G401.6 (cell line): ENCODE data around the gene OR52B2.

ENCODE experiments used
- FAIRE-seq: peaks from 2 replicates; lab custom pipeline; 2012; peaks lifted over from hg19 to GRCh38; lab: Jason Lieb, UNC

Gene OR52B2

GRCh38 chr11:6170226-6170625 lies at the start of gene OR52B2:
OR52B2 (minus strand) TSS chr11:6170326; CDS start chr11:6170326, 0 bp downstream.
- FAIRE-seq: no peak

- no peak for FAIRE-seq
These were observed 49.2 kb upstream of the OR52B2 start for GRCh38 chr11:6219359-6219758.

GRCh38 chr11:6217722-6218121 lies 47.6 kb upstream of the OR52B2 start:
- FAIRE-seq: no peak

GRCh38 chr11:6216501-6216900 lies 46.4 kb upstream of the OR52B2 start:
- FAIRE-seq: no peak

- FAIRE-seq: no peak
These were observed 44.4 kb upstream of the OR52B2 start for GRCh38 chr11:6214530-6214929.

- no peak for FAIRE-seq
These were observed 40.3 kb upstream of the OR52B2 start for GRCh38 chr11:6210274-6210955.

GRCh38 chr11:6209801-6210200 lies 39.7 kb upstream of the OR52B2 start:
- FAIRE-seq: no peak

- FAIRE-seq: no peak
These were observed 36.5 kb upstream of the OR52B2 start for GRCh38 chr11:6206456-6207180.

- FAIRE-seq: no peak
These were observed 35.2 kb upstream of the OR52B2 start, which contains the start of gene C11orf42 for GRCh38 chr11:6205366-6205765. C11orf42 (plus strand) TSS chr11:6205557; CDS start chr11:6205616, 59 bp downstream.

GRCh38 chr11:6204706-6205105 lies 34.6 kb upstream of the OR52B2 start:
- no peak for FAIRE-seq

- FAIRE-seq: no peak
These were observed 33.2 kb upstream of the OR52B2 start for GRCh38 chr11:6203327-6203726.

GRCh38 chr11:6202041-6202440 lies 31.9 kb upstream of the OR52B2 start:
- FAIRE-seq: no peak

- FAIRE-seq: no peak
These were observed 31.4 kb upstream of the OR52B2 start for GRCh38 chr11:6201481-6201880.

GRCh38 chr11:6200975-6201374 lies 30.8 kb upstream of the OR52B2 start:
- no peak for FAIRE-seq

GRCh38 chr11:6199174-6199810 lies 29.2 kb upstream of the OR52B2 start, which contains the start of gene OR52W1:
OR52W1 (plus strand) TSS chr11:6199224; CDS start chr11:6199224, 0 bp downstream.
- no peak for FAIRE-seq

- no peak for FAIRE-seq
These were observed 27.5 kb upstream of the OR52B2 start for GRCh38 chr11:6197466-6198200.

GRCh38 chr11:6196396-6196795 lies 26.3 kb upstream of the OR52B2 start:
- no peak for FAIRE-seq

GRCh38 chr11:6194065-6194581 lies 24.0 kb upstream of the OR52B2 start:
- no peak for FAIRE-seq

GRCh38 chr11:6191742-6192141 lies 21.6 kb upstream of the OR52B2 start:
- FAIRE-seq: no peak

- FAIRE-seq: no peak
These were observed 5.3 kb upstream of the OR52B2 start for GRCh38 chr11:6175440-6175839.

- no peak for FAIRE-seq
These were observed 13.3 kb downstream of the OR52B2 start for GRCh38 chr11:6156628-6157359.

- no peak for FAIRE-seq
These were observed 18.0 kb downstream of the OR52B2 start for GRCh38 chr11:6152126-6152525.
